K562 (cell line): ENCODE measurements around the gene GPX6. TPM values are rescaled to one million over a fixed set of nuclear protein-coding genes. Genes with fewer than 3 reads are reported as not detected.

Source experiments
- ETS2 ChIP-seq: IDR thresholded peaks from 2 replicates; pipeline ENCODE4 v1.6.1; 2016; ENCODE audit warnings: borderline replicate concordance, missing genetic modification characterization, mild to moderate bottlenecking, moderate library complexity, missing compliant biosample characterization; ENCODE audit not compliant: poor library complexity, severe bottlenecking
- HMG20B ChIP-seq: fragments of 250-450 bp; sonication (Bioruptor Pico); IDR thresholded peaks from 2 replicates; pipeline ENCODE4 v1.5.0; 2021; ENCODE audit warnings: mild to moderate bottlenecking
- KAT2B ChIP-seq: IDR thresholded peaks from one replicate; pipeline ENCODE4 v1.6.1; 2012; ENCODE audit warnings: low read depth, mild to moderate bottlenecking, control low read depth, inconsistent platforms, low read length, moderate library complexity
- MCM5 ChIP-seq: fragments of 450-650 bp; IDR thresholded peaks from 2 replicates; pipeline ENCODE4 v1.6.1; 2016; ENCODE audit warnings: low read depth
- MEIS2 ChIP-seq: fragments of 450-650 bp; IDR thresholded peaks from 2 replicates; pipeline ENCODE4 v1.6.1; 2014; ENCODE audit warnings: mild to moderate bottlenecking; ENCODE audit not compliant: partially characterized antibody
- NR3C1 ChIP-seq: sonication (generic); formaldehyde crosslinking; IDR thresholded peaks from 2 replicates; pipeline ENCODE4 v1.8.1; 2022; ENCODE audit warnings: missing genetic modification reagents
- RBBP5 ChIP-seq: fragments of 200-600 bp; sonication (generic); IDR thresholded peaks from 2 replicates; pipeline ENCODE4 v1.6.1; 2012; ENCODE audit warnings: borderline replicate concordance, mild to moderate bottlenecking, low read length, control low read depth, inconsistent platforms; ENCODE audit not compliant: insufficient read depth, poor library complexity, severe bottlenecking
- SIRT6 ChIP-seq: IDR thresholded peaks from one replicate; pipeline ENCODE4 v1.6.1; 2012; ENCODE audit warnings: low read depth, mild to moderate bottlenecking, control low read depth, inconsistent platforms, low read length, moderate library complexity
- SMAD3 ChIP-seq: fragments of 450-650 bp; formaldehyde crosslinking; conservative IDR thresholded peaks from 2 replicates; pipeline ENCODE4 v1.4.0; 2020; ENCODE audit warnings: mild to moderate bottlenecking
- SRSF1 ChIP-seq: fragments of 200-400 bp; formaldehyde crosslinking; IDR thresholded peaks from 2 replicates; pipeline ENCODE4 v1.6.1; 2017; ENCODE audit warnings: mild to moderate bottlenecking, low read depth, low read length, moderate library complexity
- TEAD4 ChIP-seq, 2 experiments: sonication (generic) in 1 of 2; formaldehyde crosslinking in 1 of 2; IDR thresholded peaks; 2 replicates each; pipeline versions ENCODE4 v1.6.1 to v1.8.0; 2012 to 2022; ENCODE audit warnings: borderline replicate concordance in 1 of 2, inconsistent platforms in 1 of 2, low read length in 1 of 2, mild to moderate bottlenecking in 1 of 2, missing genetic modification reagents in 1 of 2
- ZNF174 ChIP-seq: fragments of 250-450 bp; sonication (Bioruptor Pico); IDR thresholded peaks from 2 replicates; pipeline ENCODE4 v1.4.0; 2020; ENCODE audit warnings: mild to moderate bottlenecking
- ZNF766 ChIP-seq: fragments of 200-800 bp; sonication (Bioruptor generic); conservative IDR thresholded peaks from 2 replicates; pipeline ENCODE4 v1.6.1; 2016; ENCODE audit warnings: missing genetic modification characterization, missing compliant biosample characterization
- polyA plus RNA-seq, 8 experiments: library from polyadenylated mRNA; depleted of rRNA in 4 of 8; stranded (reverse) in 5 of 8; unstranded in 3 of 8; fragments of >200 nt; fragmentation: Nextera tagmentation in 2 of 8; fragmentation: Illumina TruSeq in 1 of 8; extraction: Ambion mirVana in 2 of 8; extraction: Trizol in 1 of 8; gene quantifications; 2 replicates each; pipeline versions ENCODE4 v1.2.1 to v1.2.3, GENCODE V29; 2011 to 2014; ENCODE audit warnings: inconsistent platforms in 1 of 8, missing spikeins in 1 of 8
- total RNA-seq, 7 experiments: library from RNA; depleted of rRNA in 6 of 7; stranded (reverse); fragments of >200 nt in 6 of 7; fragmentation: Illumina TruSeq in 2 of 7; extraction: Trizol in 2 of 7; gene quantifications; 2 replicates each; pipeline versions ENCODE4 v1.2.1 to v1.2.3, GENCODE V29; 2011 to 2021; ENCODE audit warnings: low replicate concordance in 1 of 7
- TF ChIP-seq, protein P1 (sequence below): fragments of 450-650 bp; IDR thresholded peaks from 2 replicates; pipeline ENCODE4 v1.6.1; 2016; ENCODE audit warnings: borderline replicate concordance
- TF ChIP-seq, protein P2 (sequence below): sonication (generic); formaldehyde crosslinking; IDR thresholded peaks from 2 replicates; pipeline ENCODE4 v1.8.1; 2023; ENCODE audit warnings: mild to moderate bottlenecking, missing genetic modification reagents
- TF ChIP-seq, protein P3 (sequence below), 2 experiments: IDR thresholded peaks; 2 replicates each; pipeline ENCODE4 v1.6.1; 2012; ENCODE audit warnings: improper control_type of control experiment in 2 of 2, low read depth in 2 of 2, low read length in 2 of 2, borderline replicate concordance in 1 of 2
- TF ChIP-seq, protein P4 (sequence below): IDR thresholded peaks from 2 replicates; pipeline ENCODE4 v1.6.1; 2012; ENCODE audit warnings: low read depth, low read length, improper control_type of control experiment, borderline replicate concordance

GPX6 gene
- total and polyA plus RNA-seq, 9 of the 15 experiments (the other 6 are each of a cell fraction or from before 2014, with no cell fraction given): not detected

DNA sequence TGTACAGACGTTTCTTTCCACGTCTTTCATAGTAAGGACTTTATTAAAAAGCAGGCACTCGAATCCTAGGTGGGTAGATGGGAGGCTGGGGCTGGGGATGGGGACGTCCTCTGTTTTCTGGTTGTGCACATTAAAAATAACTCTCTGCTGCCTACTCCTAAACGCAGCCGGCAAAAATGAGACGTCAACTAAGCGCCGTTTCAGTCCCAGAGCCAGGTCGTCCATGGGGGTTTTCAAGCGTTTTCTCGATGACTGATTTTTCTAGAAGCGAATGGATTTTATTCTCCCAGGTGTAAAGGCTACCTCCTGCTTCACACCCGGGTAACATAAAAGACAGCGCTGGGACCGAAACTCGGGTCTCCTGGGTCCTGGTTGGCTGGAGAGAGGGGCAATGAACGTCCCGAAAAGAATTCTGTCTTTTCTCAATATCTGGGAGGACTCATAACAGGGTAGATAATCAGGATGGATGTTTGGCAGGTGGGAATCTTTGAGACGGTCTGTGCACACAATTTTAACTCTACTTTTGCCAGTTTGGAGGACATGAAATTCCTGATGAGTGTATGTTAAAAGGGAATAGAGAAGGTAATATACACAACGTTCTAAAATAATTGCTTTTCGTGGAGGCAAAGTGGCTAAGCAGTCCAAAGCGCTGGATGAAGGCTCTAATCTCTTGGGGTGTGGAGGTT lies 25.2 kb downstream of the GPX6 start (continued):
- TF ChIP-seq, protein P1, sequence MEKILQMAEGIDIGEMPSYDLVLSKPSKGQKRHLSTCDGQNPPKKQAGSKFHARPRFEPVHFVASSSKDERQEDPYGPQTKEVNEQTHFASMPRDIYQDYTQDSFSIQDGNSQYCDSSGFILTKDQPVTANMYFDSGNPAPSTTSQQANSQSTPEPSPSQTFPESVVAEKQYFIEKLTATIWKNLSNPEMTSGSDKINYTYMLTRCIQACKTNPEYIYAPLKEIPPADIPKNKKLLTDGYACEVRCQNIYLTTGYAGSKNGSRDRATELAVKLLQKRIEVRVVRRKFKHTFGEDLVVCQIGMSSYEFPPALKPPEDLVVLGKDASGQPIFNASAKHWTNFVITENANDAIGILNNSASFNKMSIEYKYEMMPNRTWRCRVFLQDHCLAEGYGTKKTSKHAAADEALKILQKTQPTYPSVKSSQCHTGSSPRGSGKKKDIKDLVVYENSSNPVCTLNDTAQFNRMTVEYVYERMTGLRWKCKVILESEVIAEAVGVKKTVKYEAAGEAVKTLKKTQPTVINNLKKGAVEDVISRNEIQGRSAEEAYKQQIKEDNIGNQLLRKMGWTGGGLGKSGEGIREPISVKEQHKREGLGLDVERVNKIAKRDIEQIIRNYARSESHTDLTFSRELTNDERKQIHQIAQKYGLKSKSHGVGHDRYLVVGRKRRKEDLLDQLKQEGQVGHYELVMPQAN: no peak
- TF ChIP-seq KAT2B: no peak
- TF ChIP-seq, protein P2, sequence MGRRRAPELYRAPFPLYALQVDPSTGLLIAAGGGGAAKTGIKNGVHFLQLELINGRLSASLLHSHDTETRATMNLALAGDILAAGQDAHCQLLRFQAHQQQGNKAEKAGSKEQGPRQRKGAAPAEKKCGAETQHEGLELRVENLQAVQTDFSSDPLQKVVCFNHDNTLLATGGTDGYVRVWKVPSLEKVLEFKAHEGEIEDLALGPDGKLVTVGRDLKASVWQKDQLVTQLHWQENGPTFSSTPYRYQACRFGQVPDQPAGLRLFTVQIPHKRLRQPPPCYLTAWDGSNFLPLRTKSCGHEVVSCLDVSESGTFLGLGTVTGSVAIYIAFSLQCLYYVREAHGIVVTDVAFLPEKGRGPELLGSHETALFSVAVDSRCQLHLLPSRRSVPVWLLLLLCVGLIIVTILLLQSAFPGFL: 0 out of 2 replicates have a peak, but pooled peaks have one; percentile 52
- TF ChIP-seq SRSF1: no peak
- TF ChIP-seq ETS2 (tag): no peak
- no peak for TF ChIP-seq ZNF174 (CRISPR knock-in tag)
- TF ChIP-seq MCM5: no peak
- TF ChIP-seq HMG20B (CRISPR knock-in tag): 0 out of 2 replicates have a peak, but pooled peaks have one; percentile 39
- TF ChIP-seq MEIS2: peak; percentile 26
- TF ChIP-seq NR3C1 (CRISPR knock-in tag): no peak
- no peak for TF ChIP-seq SMAD3 (CRISPR knock-in tag)
- TF ChIP-seq TEAD4 (IDR thresholded peaks at IDR 0.05; ENCODE audit: low read length): no peak
- TF ChIP-seq TEAD4 (CRISPR knock-in tag; IDR thresholded peaks at IDR 0.05; ENCODE audit: borderline replicate concordance): no peak
- TF ChIP-seq SIRT6: no peak
- TF ChIP-seq ZNF766 (CRISPR knock-in tag): no peak
- TF ChIP-seq, protein P3, sequence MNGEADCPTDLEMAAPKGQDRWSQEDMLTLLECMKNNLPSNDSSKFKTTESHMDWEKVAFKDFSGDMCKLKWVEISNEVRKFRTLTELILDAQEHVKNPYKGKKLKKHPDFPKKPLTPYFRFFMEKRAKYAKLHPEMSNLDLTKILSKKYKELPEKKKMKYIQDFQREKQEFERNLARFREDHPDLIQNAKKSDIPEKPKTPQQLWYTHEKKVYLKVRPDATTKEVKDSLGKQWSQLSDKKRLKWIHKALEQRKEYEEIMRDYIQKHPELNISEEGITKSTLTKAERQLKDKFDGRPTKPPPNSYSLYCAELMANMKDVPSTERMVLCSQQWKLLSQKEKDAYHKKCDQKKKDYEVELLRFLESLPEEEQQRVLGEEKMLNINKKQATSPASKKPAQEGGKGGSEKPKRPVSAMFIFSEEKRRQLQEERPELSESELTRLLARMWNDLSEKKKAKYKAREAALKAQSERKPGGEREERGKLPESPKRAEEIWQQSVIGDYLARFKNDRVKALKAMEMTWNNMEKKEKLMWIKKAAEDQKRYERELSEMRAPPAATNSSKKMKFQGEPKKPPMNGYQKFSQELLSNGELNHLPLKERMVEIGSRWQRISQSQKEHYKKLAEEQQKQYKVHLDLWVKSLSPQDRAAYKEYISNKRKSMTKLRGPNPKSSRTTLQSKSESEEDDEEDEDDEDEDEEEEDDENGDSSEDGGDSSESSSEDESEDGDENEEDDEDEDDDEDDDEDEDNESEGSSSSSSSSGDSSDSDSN (IDR thresholded peaks at IDR 0.05; ENCODE audit: borderline replicate concordance in 1 of 2, low read depth in 2 of 2, low read length in 2 of 2): 0 out of 4 replicates have a peak, but pooled peaks of 1 of the 2 experiments have one; percentile 19
- TF ChIP-seq, protein P4, sequence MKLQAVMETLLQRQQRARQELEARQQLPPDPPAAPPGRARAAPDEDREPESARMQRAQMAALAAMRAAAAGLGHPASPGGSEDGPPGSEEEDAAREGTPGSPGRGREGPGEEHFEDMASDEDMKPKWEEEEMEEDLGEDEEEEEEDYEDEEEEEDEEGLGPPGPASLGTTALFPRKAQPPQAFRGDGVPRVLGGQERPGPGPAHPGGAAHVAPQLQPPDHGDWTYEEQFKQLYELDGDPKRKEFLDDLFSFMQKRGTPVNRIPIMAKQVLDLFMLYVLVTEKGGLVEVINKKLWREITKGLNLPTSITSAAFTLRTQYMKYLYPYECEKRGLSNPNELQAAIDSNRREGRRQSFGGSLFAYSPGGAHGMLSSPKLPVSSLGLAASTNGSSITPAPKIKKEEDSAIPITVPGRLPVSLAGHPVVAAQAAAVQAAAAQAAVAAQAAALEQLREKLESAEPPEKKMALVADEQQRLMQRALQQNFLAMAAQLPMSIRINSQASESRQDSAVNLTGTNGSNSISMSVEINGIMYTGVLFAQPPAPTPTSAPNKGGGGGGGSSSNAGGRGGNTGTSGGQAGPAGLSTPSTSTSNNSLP: no peak
- TF ChIP-seq RBBP5: peak; percentile 46
